Aorta (tissue), 5 donors: ENCODE measurements around the gene DIP2B. TPM values are rescaled to one million over a fixed set of nuclear protein-coding genes. Genes with fewer than 3 reads are reported as not detected.
"Not testable (repeated sequence)": the region's sequence is repeated elsewhere in the genome, so short reads cannot be mapped to it uniquely, and the experiment has no call there.

ENCODE experiments used
- ATAC-seq: fragments of 200-7000 bp; cut with Tn5 transposase; one replicate; pipeline ENCODE4 v1.9.1; 2022; ENCODE audit warnings: moderate library complexity; ENCODE audit not compliant: low FRiP score
- DNase-seq, 2 donors: peaks; one replicate each; pipeline ENCODE4 v3.0.0-alpha.2; 2020
- H3K27ac ChIP-seq, 2 donors: one replicate each; pipeline ENCODE4 v1.5.1; 2013; ENCODE audit warnings: low read length in 2 of 2, mild to moderate bottlenecking in 2 of 2, moderate library complexity in 2 of 2, control low read depth in 1 of 2, inconsistent platforms in 1 of 2, low read depth in 1 of 2
- H3K27me3 ChIP-seq, 2 donors: one replicate each; pipeline ENCODE4 v1.6.1; 2013; ENCODE audit warnings: control low read depth in 1 of 2, low read length in 1 of 2, mild to moderate bottlenecking in 1 of 2, moderate library complexity in 1 of 2; ENCODE audit not compliant: insufficient read depth in 2 of 2, control insufficient read depth in 1 of 2
- H3K36me3 ChIP-seq, 2 donors: one replicate each; pipeline ENCODE4 v1.6.1; 2013; ENCODE audit warnings: control low read depth in 1 of 2, low read length in 1 of 2, mild to moderate bottlenecking in 1 of 2; ENCODE audit not compliant: insufficient read depth in 2 of 2, control insufficient read depth in 1 of 2
- H3K4me1 ChIP-seq, 2 donors: one replicate each; pipeline ENCODE4 v1.6.1; 2013; ENCODE audit warnings: low read length in 2 of 2, control low read depth in 1 of 2, mild to moderate bottlenecking in 1 of 2, moderate library complexity in 1 of 2; ENCODE audit not compliant: insufficient read depth in 2 of 2, control insufficient read depth in 1 of 2
- H3K4me3 ChIP-seq, 2 donors: one replicate each; pipeline ENCODE4 v1.5.1; 2013; ENCODE audit warnings: low read length in 2 of 2, control low read depth in 1 of 2, mild to moderate bottlenecking in 1 of 2
- H3K9me3 ChIP-seq: one replicate; pipeline ENCODE4 v1.6.1; 2013; ENCODE audit warnings: mild to moderate bottlenecking, low read length; ENCODE audit not compliant: control insufficient read depth
- WGBS, 2 donors: extraction: QIAGEN DNeasy Blood & Tissue Kit; methylation state at CpG; one replicate each; pipeline ENCODE4 v1.1.7; 2013; 5-methylcytosine and 5-hydroxymethylcytosine counted together
- intact Hi-C, 2 donors: fragments of 100-400 bp; cut with DNase I; formaldehyde crosslinking; loops; one replicate each; pipeline versions ENCODE4 v1.14.2 to v1.15.0; 2022
- polyA plus RNA-seq, 2 donors: library from polyadenylated mRNA; stranded (reverse); fragments of 200-250 nt; gene quantifications; one replicate each; pipeline ENCODE4 v1.2.3, GENCODE V29; 2013
- total RNA-seq, 2 donors: library from RNA; stranded (reverse); fragmentation: NEBNext Ultra II Directional; extraction: Animal tissue kit (Norgen Biotek cat#: 25700); gene quantifications; one replicate each; pipeline ENCODE4 v1.2.1, GENCODE V29; 2021
- donor health status: healthy with polysubstance abuse.
- donor health status: Bipolar disorder and iron deficiency.
- donor health status: DM: no; HTN: no; CAD: no.
- donor health status: DM: no; HTN: no; CAD: no.
- donor health status: DM: yes; HTN: yes; CAD: no.

The DIP2B gene
- total and polyA plus RNA-seq, 4 donors: 2.9 to 25.0 (median 10.2) TPM

- WGBS, 2 donors: 97 to 100% methylated on average over 1 of the region's 1 CpG
- peaks cover 0 to under 1% of the 10 kb centered on the region in 2 donors for H3K36me3 ChIP-seq
- no peak overlapping the region for H3K27ac ChIP-seq
- no peaks in the 10 kb centered on the region for H3K9me3 ChIP-seq
- intact Hi-C loops: no loop called here
- no peaks in the 10 kb centered on the region for H3K4me1 ChIP-seq
- ATAC-seq: no peak
- DNase-seq: no peak
- H3K4me3 ChIP-seq: no peak overlapping the region
- H3K27me3 ChIP-seq: no peaks in the 10 kb centered on the region
Measured at GRCh38 chr12:50666023-50666422, 161.2 kb downstream of the DIP2B start.

- intact Hi-C loops: no loop called here
- DNase-seq: no peak
- no peak overlapping the region for H3K4me3 ChIP-seq
- H3K4me1 ChIP-seq: no peaks in the 10 kb centered on the region
- no peaks in the 10 kb centered on the region for H3K27me3 ChIP-seq
- no peak overlapping the region for H3K27ac ChIP-seq
- no peak for ATAC-seq
- WGBS, 2 donors: 91 to 94% methylated on average over 3 of the region's 3 CpGs
- H3K9me3 ChIP-seq: no peaks in the 10 kb centered on the region
- H3K36me3 ChIP-seq: peaks cover 0 to 5% of the 10 kb centered on the region in 2 donors
Measured at GRCh38 chr12:50672158-50672557, 167.4 kb downstream of the DIP2B start.

- DNase-seq: no peak
- Histone ChIP-seq H3K9me3 (no peaks in the 10 kb centered on the region), H3K4me1 (no peaks in the 10 kb centered on the region), H3K36me3 (peaks cover 0 to under 1% of the 10 kb centered on the region in 2 donors), H3K27me3 (no peaks in the 10 kb centered on the region), H3K4me3 (no peak overlapping the region), H3K27ac (no peak overlapping the region)
- intact Hi-C loops: no loop called here
- no peak for ATAC-seq
- 86 to 90% methylated on average over 4 of the region's 4 CpGs for WGBS, 2 donors
Measured at GRCh38 chr12:50676756-50677155, 172.0 kb downstream of the DIP2B start.

- ATAC-seq (no peak), DNase-seq (no peak)
- intact Hi-C loops: no loop called here
- no peaks in the 10 kb centered on the region for H3K4me1 ChIP-seq
- H3K27ac ChIP-seq: peak overlapping the region in 1 of 2 donors; percentile 40
- H3K4me3 ChIP-seq: no peak overlapping the region
- H3K36me3 ChIP-seq: no peaks in the 10 kb centered on the region
- H3K27me3 ChIP-seq: no peaks in the 10 kb centered on the region
- 43 to 53% methylated on average over 3 of the region's 3 CpGs for WGBS, 2 donors
- H3K9me3 ChIP-seq: no peaks in the 10 kb centered on the region
Measured at GRCh38 chr12:50677858-50678257, 173.1 kb downstream of the DIP2B start.

GRCh38 chr12:50678650-50679365 lies 174.0 kb downstream of the DIP2B start:
- H3K9me3 ChIP-seq: no peaks in the 10 kb centered on the region
- no peaks in the 10 kb centered on the region for H3K27me3 ChIP-seq
- no peak for ATAC-seq

GRCh38 chr12:50679612-50680011 lies 174.8 kb downstream of the DIP2B start:
- DNase-seq (no peak), ATAC-seq (no peak)
- intact Hi-C loops: no loop called here
- H3K36me3 ChIP-seq: no peaks in the 10 kb centered on the region
- H3K4me1 ChIP-seq: no peaks in the 10 kb centered on the region
- H3K9me3 ChIP-seq: no peaks in the 10 kb centered on the region
- H3K27me3 ChIP-seq: no peaks in the 10 kb centered on the region
- H3K27ac ChIP-seq: no peak overlapping the region
- no peak overlapping the region for H3K4me3 ChIP-seq
- 94 to 96% methylated on average over 1 of the region's 1 CpG for WGBS, 2 donors

More at GRCh38 chr12:50678650-50679365, 174.0 kb downstream of the DIP2B start:
- DNase-seq: no peak
- Histone ChIP-seq H3K4me1 (no peaks in the 10 kb centered on the region), H3K4me3 (no peak overlapping the region), H3K36me3 (no peaks in the 10 kb centered on the region), H3K27ac (no peak overlapping the region)
- intact Hi-C loops: no loop called here
- WGBS, 2 donors: 69 to 74% methylated on average over 4 of the region's 4 CpGs

GRCh38 chr12:50681064-50681463 lies 176.3 kb downstream of the DIP2B start:
- ATAC-seq, H3K4me1 ChIP-seq, H3K9me3 ChIP-seq, H3K27me3 ChIP-seq, H3K36me3 ChIP-seq, DNase-seq, H3K27ac ChIP-seq, H3K4me3 ChIP-seq, intact Hi-C loops: not testable (repeated sequence)
- 95 to 97% methylated on average over 3 of the region's 3 CpGs for WGBS, 2 donors

- no peak overlapping the region for H3K27ac ChIP-seq
- WGBS, 2 donors: 92 to 98% methylated on average over 1 of the region's 1 CpG
Measured at GRCh38 chr12:50685641-50686040, 180.9 kb downstream of the DIP2B start.

GRCh38 chr12:50686406-50686805 lies 181.6 kb downstream of the DIP2B start:
- Histone ChIP-seq H3K27ac (no peak overlapping the region), H3K4me1 (no peaks in the 10 kb centered on the region), H3K4me3 (no peak overlapping the region), H3K9me3 (no peaks in the 10 kb centered on the region), H3K36me3 (peaks cover 0 to 1% of the 10 kb centered on the region in 2 donors), H3K27me3 (no peaks in the 10 kb centered on the region)
- DNase-seq (no peak), ATAC-seq (no peak)
- WGBS, 2 donors: 89 to 91% methylated on average over 4 of the region's 4 CpGs
- intact Hi-C loops: no loop called here

More at GRCh38 chr12:50685641-50686040, 180.9 kb downstream of the DIP2B start:
- Histone ChIP-seq H3K36me3 (no peaks in the 10 kb centered on the region), H3K9me3 (no peaks in the 10 kb centered on the region), H3K4me1 (no peaks in the 10 kb centered on the region), H3K4me3 (no peak overlapping the region), H3K27me3 (no peaks in the 10 kb centered on the region)
- ATAC-seq (no peak), DNase-seq (no peak)
- intact Hi-C loops: no loop called here
